22Rv1 (cell line): Measurements from ENCODE around the gene KCNJ5.

Experiments
- CTCF ChIP-seq: fragments of 450-650 bp; IDR thresholded peaks from 2 replicates; pipeline ENCODE4 v1.5.1; 2017; ENCODE audit warnings: mild to moderate bottlenecking
- ZFX ChIP-seq: fragments of 450-650 bp; IDR thresholded peaks from 2 replicates; pipeline ENCODE4 v1.6.1; 2017; ENCODE audit warnings: antibody characterized with exemption, borderline replicate concordance

- TF ChIP-seq CTCF (no peak), ZFX (no peak)
Observed at GRCh38 chr11:128895526-128895925, 4.4 kb downstream of the KCNJ5 start.
